Ovary (tissue), 9 donors: ENCODE measurements around the gene L3MBTL2. TPM values are rescaled to one million over a fixed set of nuclear protein-coding genes. Genes with fewer than 3 reads are reported as not detected.
A peak's percentile ranks its signal among the peaks of the same experiment; 100 is the strongest.

Source experiments
- DNase-seq, 5 donors: peaks; one replicate each; pipeline ENCODE4 v3.0.0-alpha.2; 2019 to 2020
- H3K27ac ChIP-seq, 2 donors: fragments of 200-600 bp; one replicate each; pipeline versions ENCODE4 v1.5.1 to v1.8.0; 2019 to 2022
- H3K27me3 ChIP-seq: fragments of 200-600 bp; one replicate; pipeline ENCODE4 v1.8.0; 2022
- H3K36me3 ChIP-seq: fragments of 200-600 bp; sonication (generic); one replicate; pipeline ENCODE4 v1.5.1; 2019
- H3K4me1 ChIP-seq: one replicate; pipeline ENCODE4 v1.8.1; 2013; ENCODE audit warnings: mild to moderate bottlenecking, moderate library complexity; ENCODE audit not compliant: insufficient read depth
- H3K4me3 ChIP-seq: fragments of 200-600 bp; sonication (generic); one replicate; pipeline ENCODE4 v1.5.1; 2017
- H3K9me3 ChIP-seq, 2 donors: fragments of 200-600 bp in 1 of 2; sonication (generic) in 1 of 2; one replicate each; pipeline versions ENCODE4 v1.5.1 to v1.8.1; 2013 to 2019; ENCODE audit warnings: mild to moderate bottlenecking in 1 of 2, moderate library complexity in 1 of 2
- EP300 ChIP-seq: sonication (generic); formaldehyde crosslinking; IDR thresholded peaks from one replicate; pipeline ENCODE4 v1.6.1; 2017; ENCODE audit warnings: antibody characterized with exemption
- POLR2A ChIP-seq: fragments of 450-650 bp; IDR thresholded peaks from one replicate; pipeline ENCODE4 v1.6.1; 2017; ENCODE audit warnings: antibody characterized with exemption, mild to moderate bottlenecking, moderate library complexity
- WGBS, 3 donors: extraction: QIAGEN DNeasy Blood & Tissue Kit in 1 of 3; methylation state at CpG; one replicate each; pipeline versions ENCODE4 v1.1.5 to v1.1.7; 2013 to 2017; 5-methylcytosine and 5-hydroxymethylcytosine counted together
- intact Hi-C, 4 donors: fragments of 100-400 bp; cut with DNase I; formaldehyde crosslinking; loops; one replicate each; pipeline versions ENCODE4 v1.11.0 to v1.15.1; 2022 to 2023
- polyA plus RNA-seq, 2 donors: library from polyadenylated mRNA; stranded (reverse); fragments of 200-250 nt in 1 of 2; fragments of 350-450 nt in 1 of 2; fragmentation: Illumina TruSeq in 1 of 2; extraction: RNeasy Lipid Tissue Mini Kit (QIAGEN cat#74804) in 1 of 2; gene quantifications; one replicate each; pipeline ENCODE4 v1.2.3, GENCODE V29; 2013 to 2014
- total RNA-seq, 7 donors: library from RNA; depleted of rRNA in 2 of 7; stranded (reverse); fragments of >200 nt in 2 of 7; fragmentation: NEBNext Ultra II Directional in 3 of 7; extraction: Animal tissue kit (Norgen Biotek cat#: 25700) in 3 of 7; gene quantifications; one replicate each; pipeline versions ENCODE4 v1.1.0 to v1.2.4, GENCODE V29; 2016 to 2023
- TF ChIP-seq, protein P1 (sequence below), 3 donors: fragments of 450-650 bp in 2 of 3; fragments of 200-600 bp in 1 of 3; IDR thresholded peaks; one replicate each; pipeline versions ENCODE4 v1.5.1 to v1.8.0; 2016 to 2022; ENCODE audit warnings: antibody characterized with exemption in 3 of 3, mild to moderate bottlenecking in 1 of 3
- donor health status: DM: no; HTN: no; CAD: no; lungs with moderate emphysema.
- donor health status: DM: no; HTN: no; CAD: no.
- donor health status: Bipolar disorder and iron deficiency.
- donor health status: DM: yes; HTN: yes; CAD: no.
- donor health status: DM: no; HTN: no; CAD: no.
- donor health status: DM: yes; HTN: yes; CAD: no.

Gene L3MBTL2
- total and polyA plus RNA-seq, 9 donors: 8.9 to 32.1 (median 25.3) TPM

DNA sequence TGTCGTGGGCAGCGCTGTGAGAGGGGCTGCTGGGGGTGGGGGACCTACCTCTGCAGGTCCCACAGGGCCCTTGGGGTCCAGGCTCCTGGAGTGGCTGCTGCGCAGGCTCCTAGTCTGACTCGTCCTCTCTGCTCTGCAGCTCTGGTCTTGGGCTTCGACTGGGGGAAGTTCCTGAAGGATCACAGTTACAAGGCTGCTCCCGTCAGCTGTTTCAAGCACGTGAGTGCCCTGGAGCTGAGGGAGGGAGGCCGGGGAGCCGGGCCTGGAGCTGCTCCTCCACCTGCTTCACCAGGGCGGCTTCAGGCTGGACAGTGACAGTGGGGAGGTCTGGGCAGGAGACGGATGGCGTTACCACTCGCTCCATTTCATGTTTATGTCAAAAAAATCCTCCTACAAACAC is 11.9 kb downstream of the L3MBTL2 start:
- no peak for TF ChIP-seq EP300
- no peak for TF ChIP-seq POLR2A
- TF ChIP-seq, protein P1, sequence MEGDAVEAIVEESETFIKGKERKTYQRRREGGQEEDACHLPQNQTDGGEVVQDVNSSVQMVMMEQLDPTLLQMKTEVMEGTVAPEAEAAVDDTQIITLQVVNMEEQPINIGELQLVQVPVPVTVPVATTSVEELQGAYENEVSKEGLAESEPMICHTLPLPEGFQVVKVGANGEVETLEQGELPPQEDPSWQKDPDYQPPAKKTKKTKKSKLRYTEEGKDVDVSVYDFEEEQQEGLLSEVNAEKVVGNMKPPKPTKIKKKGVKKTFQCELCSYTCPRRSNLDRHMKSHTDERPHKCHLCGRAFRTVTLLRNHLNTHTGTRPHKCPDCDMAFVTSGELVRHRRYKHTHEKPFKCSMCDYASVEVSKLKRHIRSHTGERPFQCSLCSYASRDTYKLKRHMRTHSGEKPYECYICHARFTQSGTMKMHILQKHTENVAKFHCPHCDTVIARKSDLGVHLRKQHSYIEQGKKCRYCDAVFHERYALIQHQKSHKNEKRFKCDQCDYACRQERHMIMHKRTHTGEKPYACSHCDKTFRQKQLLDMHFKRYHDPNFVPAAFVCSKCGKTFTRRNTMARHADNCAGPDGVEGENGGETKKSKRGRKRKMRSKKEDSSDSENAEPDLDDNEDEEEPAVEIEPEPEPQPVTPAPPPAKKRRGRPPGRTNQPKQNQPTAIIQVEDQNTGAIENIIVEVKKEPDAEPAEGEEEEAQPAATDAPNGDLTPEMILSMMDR (IDR thresholded peaks at IDR 0.05): no peak
- Histone ChIP-seq H3K27ac (peak overlapping the region; percentile 76 to 79), H3K4me3 (no peak overlapping the region), H3K27me3 (no peaks in the 10 kb centered on the region), H3K9me3 (no peaks in the 10 kb centered on the region), H3K36me3 (no peaks in the 10 kb centered on the region), H3K4me1 (peaks cover 7% of the 10 kb centered on the region)
- 26 to 44% (median 30%) methylated on average over 13 of the region's 13 CpGs for WGBS, 3 donors
- intact Hi-C loops: no loop called here
- peak; percentile 49 to 66 (median 65) for DNase-seq

DNA sequence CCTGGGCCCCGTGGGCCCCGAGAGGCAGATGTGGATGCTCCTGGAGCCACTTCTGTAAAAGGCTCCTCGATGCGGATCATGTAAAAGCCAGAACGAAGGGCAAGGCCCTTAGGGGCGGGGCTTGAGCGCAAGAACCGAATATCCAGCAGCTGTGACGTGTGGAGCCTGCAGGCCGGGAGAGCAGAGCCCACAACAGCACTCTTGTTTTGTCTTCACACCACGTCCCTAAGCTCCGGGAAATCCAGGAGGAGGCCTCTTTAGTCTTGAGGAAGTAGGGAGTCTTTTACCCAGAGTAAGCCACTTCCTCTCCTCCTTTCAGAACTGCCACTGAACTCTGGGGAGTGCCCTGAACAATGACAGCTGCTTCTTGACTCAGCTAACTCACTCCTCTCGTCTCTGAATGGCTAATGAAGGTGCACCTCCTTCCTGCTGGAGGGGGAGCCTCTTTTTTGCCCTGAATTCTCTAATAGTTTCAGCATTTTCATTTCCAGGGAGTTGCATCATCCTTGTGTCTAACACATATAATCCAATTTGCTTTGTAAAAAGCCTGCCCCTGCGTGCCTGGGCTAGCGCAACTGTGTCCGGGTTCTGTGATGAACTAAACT is 12.5 kb downstream of the L3MBTL2 start:
- Histone ChIP-seq H3K4me1 (peaks cover 7% of the 10 kb centered on the region), H3K9me3 (no peaks in the 10 kb centered on the region), H3K27me3 (no peaks in the 10 kb centered on the region), H3K27ac (peak overlapping the region; percentile 76 to 79), H3K36me3 (no peaks in the 10 kb centered on the region), H3K4me3 (no peak overlapping the region)
- intact Hi-C loops: no loop called here
- TF ChIP-seq, protein P1 (IDR thresholded peaks at IDR 0.05): no peak
- TF ChIP-seq POLR2A (no peak), EP300 (no peak)
- DNase-seq: peak; percentile 80 to 91 (median 84)
- WGBS, 3 donors: 10 to 16% (median 13%) methylated on average over 16 of the region's 16 CpGs

DNA sequence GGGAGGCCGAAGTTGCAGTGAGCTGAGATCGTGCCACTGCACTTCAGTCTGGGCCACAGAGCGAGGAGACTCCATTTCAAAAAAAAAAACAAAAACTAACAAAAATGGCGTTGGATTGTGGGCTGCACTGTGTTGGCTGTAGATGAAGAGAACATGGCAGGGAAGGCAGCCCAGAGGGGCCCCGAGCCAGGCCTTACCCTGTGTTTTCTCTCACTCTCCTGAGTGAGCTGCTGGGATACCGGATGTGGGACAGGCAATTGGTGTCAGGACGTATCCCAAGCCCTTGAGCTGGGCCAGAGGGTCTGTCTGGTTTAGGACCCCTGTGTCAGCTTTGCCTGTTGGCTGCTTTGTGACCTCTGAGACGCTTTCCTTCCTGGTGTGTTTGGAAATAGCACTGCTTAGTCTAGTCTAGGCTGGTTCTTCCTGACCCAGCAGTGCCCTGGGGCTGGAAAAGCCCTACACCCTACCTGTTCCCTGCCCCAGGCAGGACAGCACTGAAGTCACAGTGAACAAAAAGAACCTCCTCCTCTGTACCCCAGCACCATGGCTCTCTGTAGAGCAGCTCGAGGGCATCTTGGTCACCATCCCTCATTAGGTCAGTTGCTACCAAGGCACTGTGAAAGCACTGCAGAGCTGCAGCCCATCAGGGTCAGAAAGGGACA is 17.9 kb downstream of the L3MBTL2 start:
- H3K4me3 ChIP-seq: no peak overlapping the region
- no peaks in the 10 kb centered on the region for H3K36me3 ChIP-seq
- no peak for DNase-seq
- H3K27me3 ChIP-seq: no peaks in the 10 kb centered on the region
- peaks cover under 1% of the 10 kb centered on the region for H3K4me1 ChIP-seq
- 85 to 93% (median 87%) methylated on average over 9 of the region's 9 CpGs for WGBS, 3 donors
- no peak overlapping the region for H3K27ac ChIP-seq
- no peaks in the 10 kb centered on the region for H3K9me3 ChIP-seq
- intact Hi-C loops: no loop called here
- TF ChIP-seq, protein P1 (IDR thresholded peaks at IDR 0.05): no peak
- no peak for TF ChIP-seq POLR2A
- TF ChIP-seq EP300: no peak

DNA sequence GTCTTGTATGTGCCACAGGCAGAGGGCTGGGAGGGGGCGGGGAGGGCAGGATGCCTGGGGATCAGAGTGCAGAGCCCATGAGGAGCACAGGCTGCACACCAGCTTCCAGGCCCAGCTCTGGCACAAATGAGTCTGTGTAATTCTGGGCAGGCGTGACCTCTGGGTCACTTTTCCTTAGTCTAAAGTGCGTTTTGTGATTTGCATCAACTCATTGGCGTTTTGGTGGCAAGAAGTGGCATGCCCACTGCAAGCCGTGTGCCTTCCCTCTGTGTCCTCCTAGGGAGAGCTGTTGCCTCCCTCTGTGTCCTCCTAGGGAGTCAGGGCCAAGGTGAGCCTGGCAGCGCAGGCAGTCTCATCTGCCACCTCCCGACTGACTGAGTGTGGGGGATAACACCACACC is 18.4 kb downstream of the L3MBTL2 start:
- Histone ChIP-seq H3K27ac (no peak overlapping the region), H3K4me1 (no peaks in the 10 kb centered on the region), H3K36me3 (no peaks in the 10 kb centered on the region), H3K4me3 (no peak overlapping the region), H3K27me3 (no peaks in the 10 kb centered on the region), H3K9me3 (no peaks in the 10 kb centered on the region)
- intact Hi-C loops: no loop called here
- WGBS, 3 donors: 77 to 88% (median 88%) methylated on average over 7 of the region's 7 CpGs
- DNase-seq: no peak
- TF ChIP-seq EP300: no peak
- TF ChIP-seq, protein P1 (IDR thresholded peaks at IDR 0.05): no peak
- TF ChIP-seq POLR2A: no peak
